HL-60 (cell line): Measurements from ENCODE around the gene SVIL.

ENCODE experiments used
- DNase-seq, 2 experiments: peaks; one replicate each; pipeline ENCODE4 v3.0.0-alpha.2; 2010 to 2020; ENCODE audit warnings: low read depth in 1 of 2, low spot score in 1 of 2
- H3K27ac ChIP-seq: fragments of 250-450 bp; sonication (Bioruptor Pico); replicated peaks from 2 replicates; pipeline ENCODE4 v1.5.1; 2020; ENCODE audit warnings: mild to moderate bottlenecking, moderate library complexity
- H3K27me3 ChIP-seq: fragments of 250-450 bp; sonication (Bioruptor Pico); 2 replicates; pipeline ENCODE4 v1.5.1; 2021; ENCODE audit warnings: mild to moderate bottlenecking, moderate library complexity; ENCODE audit not compliant: insufficient read depth, poor library complexity, severe bottlenecking
- H3K4me3 ChIP-seq: replicated peaks from 2 replicates; pipeline ENCODE4 v1.5.1; 2011; ENCODE audit warnings: mild to moderate bottlenecking, control low read depth, low read length; ENCODE audit not compliant: insufficient read depth
- GABPA ChIP-seq: IDR thresholded peaks from 2 replicates; pipeline ENCODE4 v1.6.1; 2012; ENCODE audit warnings: low read depth
- POLR2AphosphoS5 ChIP-seq: IDR thresholded peaks from 2 replicates; pipeline ENCODE4 v1.6.1; 2012; ENCODE audit warnings: low read depth
- SPI1 ChIP-seq: IDR thresholded peaks from 2 replicates; pipeline ENCODE4 v1.6.1; 2012; ENCODE audit warnings: low read depth, mild to moderate bottlenecking, borderline replicate concordance
- TF ChIP-seq, protein P1 (sequence below): IDR thresholded peaks from 2 replicates; pipeline ENCODE4 v1.6.1; 2012; ENCODE audit warnings: low read depth; ENCODE audit not compliant: insufficient replicate concordance
- TF ChIP-seq, protein P2 (sequence below): IDR thresholded peaks from one replicate; pipeline ENCODE4 v1.5.1; 2011; ENCODE audit warnings: low read length, control low read depth, inconsistent platforms; ENCODE audit not compliant: insufficient read depth

SVIL gene

DNA sequence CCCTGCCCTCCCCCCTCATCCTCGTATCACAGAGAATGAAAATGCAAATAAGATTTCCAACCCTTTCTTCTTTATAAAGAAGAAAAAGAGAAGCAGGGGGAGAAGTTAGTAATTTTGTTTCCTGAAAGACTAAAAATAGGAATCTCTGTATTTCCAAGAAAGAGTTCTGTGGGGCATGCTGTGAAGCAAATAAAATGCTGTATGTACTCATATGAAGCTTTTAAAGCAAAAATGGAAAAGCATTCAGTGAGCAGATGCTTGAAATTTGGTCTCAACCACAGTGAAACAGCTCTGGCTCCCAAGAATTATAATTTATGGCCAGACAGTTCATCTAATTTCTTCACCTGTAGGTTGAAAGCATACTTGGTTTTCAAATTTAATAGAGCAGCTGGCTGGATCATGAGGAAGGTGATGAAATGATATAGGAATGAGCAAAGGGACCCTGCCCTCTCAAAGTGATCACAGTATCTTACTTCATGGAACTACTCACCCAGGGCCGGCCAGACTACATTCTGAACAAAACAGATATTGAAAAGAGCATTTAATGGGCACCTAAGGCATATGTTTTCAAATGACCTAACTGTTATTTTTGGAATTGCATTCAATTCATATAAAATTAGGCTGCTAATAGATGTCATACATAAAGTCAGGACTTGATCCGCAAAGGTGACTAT, 31.4 kb downstream of the SVIL start:
- H3K27ac ChIP-seq, result no peak overlapping the region
- no peak for DNase-seq
- no peak overlapping the region for H3K4me3 ChIP-seq
- TF ChIP-seq POLR2AphosphoS5 (no peak), SPI1 (no peak), GABPA (no peak)
- TF ChIP-seq, protein P1, sequence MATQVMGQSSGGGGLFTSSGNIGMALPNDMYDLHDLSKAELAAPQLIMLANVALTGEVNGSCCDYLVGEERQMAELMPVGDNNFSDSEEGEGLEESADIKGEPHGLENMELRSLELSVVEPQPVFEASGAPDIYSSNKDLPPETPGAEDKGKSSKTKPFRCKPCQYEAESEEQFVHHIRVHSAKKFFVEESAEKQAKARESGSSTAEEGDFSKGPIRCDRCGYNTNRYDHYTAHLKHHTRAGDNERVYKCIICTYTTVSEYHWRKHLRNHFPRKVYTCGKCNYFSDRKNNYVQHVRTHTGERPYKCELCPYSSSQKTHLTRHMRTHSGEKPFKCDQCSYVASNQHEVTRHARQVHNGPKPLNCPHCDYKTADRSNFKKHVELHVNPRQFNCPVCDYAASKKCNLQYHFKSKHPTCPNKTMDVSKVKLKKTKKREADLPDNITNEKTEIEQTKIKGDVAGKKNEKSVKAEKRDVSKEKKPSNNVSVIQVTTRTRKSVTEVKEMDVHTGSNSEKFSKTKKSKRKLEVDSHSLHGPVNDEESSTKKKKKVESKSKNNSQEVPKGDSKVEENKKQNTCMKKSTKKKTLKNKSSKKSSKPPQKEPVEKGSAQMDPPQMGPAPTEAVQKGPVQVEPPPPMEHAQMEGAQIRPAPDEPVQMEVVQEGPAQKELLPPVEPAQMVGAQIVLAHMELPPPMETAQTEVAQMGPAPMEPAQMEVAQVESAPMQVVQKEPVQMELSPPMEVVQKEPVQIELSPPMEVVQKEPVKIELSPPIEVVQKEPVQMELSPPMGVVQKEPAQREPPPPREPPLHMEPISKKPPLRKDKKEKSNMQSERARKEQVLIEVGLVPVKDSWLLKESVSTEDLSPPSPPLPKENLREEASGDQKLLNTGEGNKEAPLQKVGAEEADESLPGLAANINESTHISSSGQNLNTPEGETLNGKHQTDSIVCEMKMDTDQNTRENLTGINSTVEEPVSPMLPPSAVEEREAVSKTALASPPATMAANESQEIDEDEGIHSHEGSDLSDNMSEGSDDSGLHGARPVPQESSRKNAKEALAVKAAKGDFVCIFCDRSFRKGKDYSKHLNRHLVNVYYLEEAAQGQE, result no peak
- TF ChIP-seq, protein P2, sequence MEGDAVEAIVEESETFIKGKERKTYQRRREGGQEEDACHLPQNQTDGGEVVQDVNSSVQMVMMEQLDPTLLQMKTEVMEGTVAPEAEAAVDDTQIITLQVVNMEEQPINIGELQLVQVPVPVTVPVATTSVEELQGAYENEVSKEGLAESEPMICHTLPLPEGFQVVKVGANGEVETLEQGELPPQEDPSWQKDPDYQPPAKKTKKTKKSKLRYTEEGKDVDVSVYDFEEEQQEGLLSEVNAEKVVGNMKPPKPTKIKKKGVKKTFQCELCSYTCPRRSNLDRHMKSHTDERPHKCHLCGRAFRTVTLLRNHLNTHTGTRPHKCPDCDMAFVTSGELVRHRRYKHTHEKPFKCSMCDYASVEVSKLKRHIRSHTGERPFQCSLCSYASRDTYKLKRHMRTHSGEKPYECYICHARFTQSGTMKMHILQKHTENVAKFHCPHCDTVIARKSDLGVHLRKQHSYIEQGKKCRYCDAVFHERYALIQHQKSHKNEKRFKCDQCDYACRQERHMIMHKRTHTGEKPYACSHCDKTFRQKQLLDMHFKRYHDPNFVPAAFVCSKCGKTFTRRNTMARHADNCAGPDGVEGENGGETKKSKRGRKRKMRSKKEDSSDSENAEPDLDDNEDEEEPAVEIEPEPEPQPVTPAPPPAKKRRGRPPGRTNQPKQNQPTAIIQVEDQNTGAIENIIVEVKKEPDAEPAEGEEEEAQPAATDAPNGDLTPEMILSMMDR, result no peak
- H3K27me3 ChIP-seq, result no peaks in the 10 kb centered on the region

DNA sequence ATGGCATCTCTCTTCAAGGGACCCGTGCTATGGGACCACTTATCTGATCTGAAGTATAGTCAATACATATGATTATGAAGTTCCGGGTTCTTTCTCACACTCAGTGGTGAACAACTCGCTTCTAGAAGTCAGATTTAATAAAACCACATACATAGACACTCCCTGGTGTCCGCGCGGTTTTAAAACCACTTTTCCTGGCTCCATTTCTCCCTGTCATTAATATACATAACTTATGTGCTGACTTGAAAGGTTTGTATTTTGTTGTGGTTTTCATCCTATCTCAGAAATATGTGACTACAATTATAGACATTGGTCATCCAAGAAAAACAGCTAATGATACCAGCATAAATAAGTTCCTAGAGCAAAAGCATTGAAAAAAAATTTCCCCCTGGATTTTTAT, 34.0 kb downstream of the SVIL start:
- DNase-seq, result no peak
- no peak overlapping the region for H3K4me3 ChIP-seq
- H3K27ac ChIP-seq, result no peak overlapping the region
- H3K27me3 ChIP-seq, result no peaks in the 10 kb centered on the region
- TF ChIP-seq, protein P2, result no peak
- TF ChIP-seq SPI1, result no peak
- no peak for TF ChIP-seq GABPA
- TF ChIP-seq, protein P1, result no peak
- TF ChIP-seq POLR2AphosphoS5, result no peak

DNA sequence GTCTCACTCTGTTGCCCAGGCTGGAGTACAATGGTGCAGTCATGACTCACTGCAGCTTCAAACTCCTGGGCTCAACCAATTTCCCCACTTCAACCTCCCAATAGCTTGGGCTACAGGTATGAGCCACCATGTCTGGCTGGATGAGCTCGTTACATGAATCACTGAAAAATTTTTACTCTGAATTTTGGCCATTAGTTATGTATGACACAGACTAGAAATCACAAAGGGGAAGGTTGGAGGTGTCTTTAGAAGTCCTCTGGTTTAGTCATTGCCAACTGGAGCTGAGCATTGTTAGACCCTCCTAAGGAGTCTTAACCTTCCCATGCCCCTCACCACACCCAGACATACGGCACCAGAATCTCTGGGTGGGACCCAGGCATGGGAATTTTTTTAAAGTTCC, 34.7 kb downstream of the SVIL start:
- H3K27ac ChIP-seq, result no peak overlapping the region
- no peak for DNase-seq
- H3K27me3 ChIP-seq, result no peaks in the 10 kb centered on the region
- H3K4me3 ChIP-seq, result no peak overlapping the region
- TF ChIP-seq POLR2AphosphoS5, result no peak
- TF ChIP-seq, protein P1, result no peak
- TF ChIP-seq, protein P2, result no peak
- no peak for TF ChIP-seq GABPA
- TF ChIP-seq SPI1, result no peak
